Cortex of kidney (tissue), 1 donor: ENCODE data around the gene FRMD5.

Experiments used
- DNase-seq: peaks from one replicate; lab custom pipeline; 2025; lab: John Stamatoyannopoulos, UW

FRMD5 gene

DNA sequence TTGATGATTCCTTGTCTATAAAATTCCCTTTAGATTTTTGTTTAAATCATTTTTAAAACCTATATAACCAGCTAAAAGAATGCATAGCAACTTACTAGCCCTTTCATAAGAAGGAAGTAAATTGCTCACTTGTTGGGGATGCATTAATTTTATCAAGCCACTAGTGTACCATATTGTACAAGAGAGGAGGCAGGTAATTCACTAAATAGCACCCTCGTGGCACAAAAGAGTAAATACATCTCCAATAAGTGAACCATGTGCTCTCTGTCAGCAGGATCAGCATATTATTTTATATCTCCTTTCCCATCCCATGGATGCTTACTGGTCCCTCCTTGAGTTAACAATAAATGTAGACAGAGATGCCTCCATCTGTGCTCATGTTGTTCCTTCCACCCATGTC lies 34.3 kb downstream of the FRMD5 start:
- no peak for DNase-seq

DNA sequence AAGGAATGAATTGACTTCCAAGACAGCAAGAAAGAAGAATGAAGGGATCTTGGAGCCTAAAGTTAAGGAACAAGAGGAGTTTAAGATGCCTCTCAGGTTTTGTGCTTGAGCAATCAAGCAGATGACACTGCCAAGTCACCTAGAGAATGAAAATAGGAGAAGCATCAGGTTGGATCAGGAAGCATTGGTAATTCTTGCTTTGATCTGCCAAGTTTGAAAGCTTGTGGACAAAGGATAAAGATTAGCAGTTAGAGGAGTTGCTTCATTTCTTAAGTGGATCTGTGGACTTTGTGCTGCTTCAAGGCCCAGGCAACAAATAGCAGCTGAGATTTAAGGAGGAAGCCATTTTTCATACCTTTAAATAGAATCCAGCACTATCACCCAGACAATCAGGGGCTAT lies 35.6 kb downstream of the FRMD5 start:
- DNase-seq: no peak

DNA sequence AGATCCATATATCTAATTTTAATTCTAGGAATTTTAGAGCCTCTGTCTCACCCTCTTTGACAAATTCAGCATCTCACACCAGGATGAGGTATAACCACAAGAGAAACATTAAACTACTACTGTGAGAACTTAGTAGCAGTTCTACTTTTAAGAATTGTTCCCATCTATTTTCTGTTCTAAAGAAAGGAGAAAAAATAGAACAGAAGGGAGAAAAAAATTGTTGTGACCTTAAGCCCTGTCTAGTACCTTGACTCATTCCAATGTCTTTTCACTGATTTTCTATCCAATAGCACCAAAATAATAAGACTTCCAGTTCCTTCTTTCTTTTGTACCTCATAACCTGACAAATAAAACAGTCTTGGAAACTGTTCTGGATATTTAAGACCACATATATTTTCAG lies 37.0 kb downstream of the FRMD5 start:
- DNase-seq: no peak

DNA sequence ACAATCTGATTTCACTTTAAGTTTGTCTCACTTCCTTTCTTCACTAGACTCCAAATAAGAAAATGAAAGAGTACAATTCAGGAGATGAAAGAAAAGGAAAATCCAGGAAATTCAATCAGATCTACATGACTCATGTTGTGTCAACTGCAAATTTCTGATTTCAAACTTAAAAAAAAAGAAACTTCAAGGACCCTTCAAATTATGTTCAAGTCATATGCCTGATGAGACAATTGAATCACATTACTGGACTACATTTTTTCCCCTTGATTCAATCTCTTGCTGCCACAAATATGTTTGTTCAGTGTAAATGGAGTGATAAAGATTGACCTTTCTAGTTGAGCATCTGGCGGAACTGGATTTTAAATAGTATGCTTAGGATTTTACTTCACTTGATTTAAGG lies 37.4 kb downstream of the FRMD5 start:
- no peak for DNase-seq

DNA sequence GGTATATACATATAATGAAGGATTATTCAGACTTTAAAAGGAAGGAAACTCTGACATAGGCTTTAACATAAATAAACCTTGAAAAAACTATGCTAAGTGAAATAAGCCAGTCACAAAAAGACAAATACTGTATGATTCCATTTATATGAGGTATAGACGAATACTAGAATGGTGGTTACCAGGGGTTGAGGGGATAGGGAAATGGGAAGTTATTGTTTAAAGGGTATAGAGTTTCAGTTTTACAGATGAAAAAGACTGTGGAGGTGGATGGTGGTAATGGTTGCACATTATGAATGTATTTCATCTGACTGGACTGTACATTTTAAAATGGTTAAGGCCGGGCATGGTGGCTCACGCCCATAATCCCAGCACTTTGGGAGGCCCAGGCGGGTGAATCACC lies 41.7 kb downstream of the FRMD5 start:
- no peak for DNase-seq

DNA sequence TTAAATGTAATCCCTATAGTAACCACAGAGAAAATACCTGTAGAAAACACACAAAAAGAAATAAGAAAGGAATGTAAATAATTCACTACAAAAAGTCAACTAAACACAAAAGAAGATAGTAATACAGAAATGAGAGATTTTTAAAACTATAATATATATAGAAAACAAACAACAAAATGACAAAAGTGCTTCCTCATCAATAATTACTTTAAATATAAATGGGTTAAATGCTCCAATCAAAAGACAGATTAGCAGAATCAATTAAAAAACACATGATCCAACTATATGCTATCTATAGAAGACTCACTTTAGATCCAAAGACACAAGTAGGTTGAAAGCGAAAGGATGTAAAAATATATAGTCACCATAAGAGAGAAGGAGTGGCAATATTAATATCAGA lies 45.8 kb downstream of the FRMD5 start:
- DNase-seq: no peak

DNA sequence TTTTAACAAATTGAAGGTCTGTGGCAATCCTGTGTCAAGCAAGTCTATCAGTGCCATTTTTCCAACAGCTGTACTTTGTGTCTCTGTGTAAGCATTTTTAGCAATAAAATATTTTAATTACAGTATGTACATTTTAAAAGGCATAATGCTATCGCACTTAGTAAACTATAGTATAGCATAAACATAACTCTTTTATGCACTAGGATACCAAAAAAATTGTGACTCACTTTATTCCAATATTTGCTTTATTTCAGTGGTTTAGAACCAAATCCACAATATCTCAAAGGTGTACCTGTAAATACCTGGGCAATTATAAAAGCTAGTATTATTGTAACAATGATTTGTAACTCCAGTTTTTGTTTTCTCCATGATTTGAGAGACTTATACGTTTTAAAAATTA lies 46.5 kb downstream of the FRMD5 start:
- DNase-seq: no peak

DNA sequence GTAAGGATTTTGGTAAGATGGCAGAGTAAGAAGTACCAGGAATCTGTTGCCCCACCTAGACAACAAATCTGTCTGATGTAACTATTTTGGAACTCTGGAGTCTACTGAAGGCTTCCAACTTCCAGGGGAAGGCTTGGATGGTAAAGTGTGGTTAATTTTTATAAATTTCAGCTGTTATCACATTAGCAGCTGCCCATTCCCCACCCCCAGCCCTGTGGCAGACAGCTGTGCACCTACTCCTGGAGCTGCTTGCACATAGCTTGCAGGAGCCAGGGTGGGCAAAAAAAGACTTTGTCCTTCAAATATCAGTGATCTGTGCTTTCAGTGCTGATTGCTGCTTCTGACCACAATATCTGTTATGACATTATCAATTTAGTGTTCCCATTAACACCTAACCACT lies 47.4 kb downstream of the FRMD5 start:
- no peak for DNase-seq

DNA sequence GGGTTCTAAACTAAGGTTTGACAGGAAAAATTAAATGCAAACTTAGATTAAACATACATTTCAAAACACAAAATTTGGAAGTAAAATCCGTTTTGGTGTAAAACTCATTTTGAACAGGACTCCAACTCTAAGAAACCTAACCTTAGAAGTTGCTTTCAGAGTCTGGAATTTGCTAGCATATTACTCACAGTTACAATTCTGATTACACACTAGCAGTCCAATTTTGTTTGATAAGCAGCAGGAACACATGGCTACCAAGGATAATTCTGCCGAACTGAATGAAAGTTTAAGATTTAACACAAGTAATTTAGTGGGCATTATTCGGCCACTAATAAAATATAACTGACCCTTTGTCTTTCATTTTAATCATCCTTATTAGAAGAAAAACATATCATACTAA lies 49.6 kb downstream of the FRMD5 start:
- DNase-seq: no peak

DNA sequence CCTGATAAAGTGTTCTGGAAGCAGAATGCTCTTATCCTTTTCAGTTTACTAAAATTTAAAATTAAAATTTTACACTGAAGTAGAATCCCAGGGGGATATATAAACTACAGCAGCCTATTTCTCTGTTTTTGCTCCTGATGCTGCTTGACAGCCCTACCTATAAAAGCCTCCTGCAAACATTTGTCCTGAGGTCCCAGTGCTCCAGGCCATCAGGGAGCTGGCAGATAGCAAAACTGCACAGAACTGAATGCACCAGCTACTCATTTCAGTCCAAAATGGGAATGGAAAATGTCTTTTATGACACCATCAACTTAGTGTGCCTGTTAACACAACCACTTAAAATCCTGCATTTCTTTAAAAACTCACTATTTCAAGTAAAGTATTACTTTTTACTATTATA lies 50.1 kb downstream of the FRMD5 start:
- DNase-seq: no peak

DNA sequence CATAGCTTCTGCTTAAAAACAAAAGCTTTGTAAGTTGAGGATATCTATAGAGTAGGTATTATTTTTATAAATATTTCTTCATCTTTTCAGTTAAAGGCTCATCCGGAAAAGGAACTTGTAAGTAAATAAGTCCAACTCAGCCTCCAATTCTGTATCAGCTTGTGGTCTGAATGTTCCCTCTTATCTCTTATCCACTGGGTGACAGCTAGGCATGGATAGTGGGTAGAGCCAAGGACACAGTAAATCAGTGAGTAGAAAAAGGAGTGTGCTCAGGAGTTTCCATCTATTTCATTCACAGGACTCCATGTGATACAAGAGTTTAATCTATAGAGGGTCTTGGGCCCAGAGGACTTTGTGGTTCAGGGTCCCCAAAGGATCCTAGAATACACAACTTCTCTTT lies 50.9 kb downstream of the FRMD5 start:
- DNase-seq: no peak

DNA sequence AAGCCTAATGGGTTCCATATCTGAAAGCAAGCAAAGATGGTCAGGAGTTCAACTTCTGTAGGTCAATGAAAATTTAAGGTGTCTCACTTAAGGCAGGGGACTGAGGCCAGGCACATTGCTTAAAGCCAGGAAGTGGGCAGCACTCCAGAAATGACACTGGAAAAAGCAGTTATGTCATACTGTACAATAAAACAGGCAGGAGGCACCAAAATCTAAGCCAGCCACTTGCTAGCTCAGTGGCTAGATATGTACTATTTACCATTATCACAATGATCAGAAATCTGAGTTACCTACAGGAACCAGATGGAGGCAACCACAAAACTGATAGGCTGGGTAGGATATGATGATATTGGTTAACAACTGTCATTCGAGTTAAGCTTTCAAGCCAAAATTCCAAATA lies 57.3 kb downstream of the FRMD5 start:
- DNase-seq: no peak

DNA sequence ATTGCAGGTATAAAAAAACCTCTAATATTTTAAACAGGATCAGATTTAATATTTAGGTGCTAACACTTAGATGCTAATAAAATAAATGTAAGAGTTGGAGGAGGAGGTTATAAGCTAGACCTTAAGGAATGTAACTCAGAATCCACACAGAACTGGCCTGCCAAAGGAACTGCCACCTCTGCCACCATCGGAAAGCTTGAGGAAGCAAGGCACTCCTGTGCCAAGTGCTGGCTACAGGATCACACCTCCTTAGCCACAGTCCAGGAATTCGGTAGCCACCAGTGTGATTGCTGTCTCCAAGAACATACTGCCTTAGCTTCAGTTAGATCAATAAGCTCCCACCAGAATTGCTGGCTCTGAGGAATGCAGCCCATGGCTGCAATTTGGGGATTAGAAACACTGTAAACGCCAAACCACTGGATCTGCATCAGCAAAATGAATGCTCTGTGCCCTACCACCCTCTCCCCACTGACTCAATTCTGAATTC lies 58.0 kb downstream of the FRMD5 start:
- no peak for DNase-seq

DNA sequence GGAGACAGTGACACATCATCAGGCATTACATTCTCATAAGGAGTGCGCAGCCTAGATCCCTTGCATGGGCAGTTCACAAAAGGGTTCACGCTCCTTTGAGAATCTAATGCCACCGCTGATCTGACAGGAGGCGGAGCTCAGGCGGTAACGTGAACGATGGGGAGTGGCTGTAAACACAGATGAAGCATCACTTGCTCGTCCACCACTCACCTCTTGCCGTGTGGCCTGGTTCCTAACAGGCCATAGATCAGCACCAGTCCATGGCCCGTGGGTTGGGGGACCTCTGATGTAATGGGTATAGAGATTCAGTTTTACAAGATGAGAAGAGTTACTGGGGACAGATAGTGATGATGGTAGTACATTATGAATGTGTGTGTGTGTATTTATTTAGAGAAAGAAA lies 63.0 kb downstream of the FRMD5 start:
- DNase-seq: no peak

DNA sequence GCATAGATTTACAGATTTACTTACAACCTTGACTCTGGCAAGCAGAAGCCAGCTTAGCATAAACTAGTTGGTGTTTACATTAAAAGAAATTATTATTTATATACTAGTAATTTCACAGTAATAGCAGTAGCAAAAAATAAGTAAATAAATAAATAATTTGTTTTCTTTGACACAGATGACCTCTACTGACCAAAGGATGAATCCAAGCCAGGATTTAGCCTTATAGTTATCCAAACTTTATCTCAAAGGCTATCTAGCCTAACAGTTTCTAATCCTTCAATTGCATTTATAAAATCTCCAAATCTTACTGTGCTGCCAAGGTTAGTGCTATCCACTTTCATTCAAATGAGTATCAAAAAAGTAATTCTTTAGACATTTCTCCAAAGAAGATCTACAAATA lies 64.3 kb downstream of the FRMD5 start:
- DNase-seq: no peak

DNA sequence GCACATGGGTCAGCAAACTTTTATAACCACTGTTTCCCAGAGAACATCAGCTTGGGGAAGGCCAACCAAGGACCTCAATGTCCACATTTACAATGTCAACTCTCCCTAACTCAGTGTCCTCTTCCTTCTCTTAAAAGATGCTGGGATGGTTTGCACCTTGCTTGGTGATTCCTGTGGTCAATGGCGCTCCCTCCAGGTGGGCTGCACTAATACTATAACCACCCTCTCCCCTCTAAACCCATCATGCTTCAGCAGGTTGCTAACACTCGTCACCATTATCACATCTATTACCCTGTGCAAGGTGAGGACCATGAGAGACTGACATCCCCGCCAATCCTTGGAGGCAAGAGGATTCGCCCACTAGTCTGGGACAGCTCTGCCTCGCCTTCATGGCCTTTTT lies 65.2 kb downstream of the FRMD5 start:
- DNase-seq: no peak

DNA sequence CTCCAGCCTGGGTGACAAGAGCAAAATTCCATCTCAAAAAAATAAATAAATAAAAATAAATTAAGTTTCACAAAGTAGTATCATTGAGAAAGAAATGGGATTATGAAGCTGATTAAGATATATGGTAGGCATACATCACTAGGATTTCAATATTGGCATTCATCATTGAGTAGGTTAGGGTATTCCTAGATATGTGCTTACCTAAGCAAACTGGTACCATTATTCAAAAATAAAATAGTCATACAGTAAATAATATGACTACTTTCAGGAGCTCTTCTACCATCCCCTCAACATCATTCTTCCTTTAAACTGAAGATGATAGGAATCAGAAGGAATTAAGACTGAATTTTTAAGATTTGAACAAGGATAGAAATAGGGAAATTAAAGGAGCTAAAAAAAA lies 66.6 kb downstream of the FRMD5 start:
- no peak for DNase-seq

DNA sequence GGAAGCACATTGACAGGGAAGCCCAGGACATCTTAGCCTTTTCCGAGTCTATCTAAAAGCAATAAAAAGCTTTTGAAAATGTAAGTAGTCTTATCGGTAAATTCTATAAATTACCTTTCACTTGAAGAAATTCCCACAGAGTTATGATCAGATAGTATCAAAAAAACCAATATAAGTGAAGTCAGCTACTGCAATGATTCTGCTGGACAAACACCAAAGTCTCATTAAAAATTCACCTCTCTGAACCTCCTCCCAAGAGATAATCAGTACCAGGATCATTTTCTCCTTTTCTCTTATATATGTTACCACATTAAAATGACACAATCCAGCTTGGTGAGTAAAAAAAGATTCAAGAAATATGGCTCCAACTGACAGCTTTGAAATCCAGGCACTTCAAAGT lies 69.2 kb downstream of the FRMD5 start:
- DNase-seq: no peak

DNA sequence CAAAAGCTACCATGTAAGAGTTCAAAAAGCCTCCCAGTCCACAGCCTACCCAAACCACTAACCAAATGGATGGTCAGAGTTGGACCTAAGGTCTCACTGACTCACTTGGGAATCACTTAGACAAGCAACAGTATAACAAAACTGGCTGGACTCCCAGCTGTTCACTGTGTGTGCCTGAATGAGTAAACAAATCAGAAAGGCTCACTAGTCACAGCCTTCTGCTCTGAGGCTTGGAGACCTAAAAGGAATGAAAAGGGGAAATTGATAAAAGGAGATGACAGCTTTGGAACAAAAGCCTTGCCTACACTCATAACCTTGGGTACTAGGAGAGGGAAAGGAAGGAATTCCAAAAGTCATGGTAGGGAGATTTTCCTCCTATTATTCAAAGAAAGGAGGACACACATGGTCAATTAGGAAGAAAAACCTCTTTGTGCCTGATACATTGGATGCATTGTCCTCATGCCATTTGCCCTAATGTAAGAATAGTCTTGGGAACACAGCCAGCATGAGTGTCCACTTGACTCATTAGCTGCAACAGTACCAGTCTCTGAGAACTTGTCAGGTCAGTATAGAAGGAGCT lies 92.3 kb downstream of the FRMD5 start:
- DNase-seq: no peak

DNA sequence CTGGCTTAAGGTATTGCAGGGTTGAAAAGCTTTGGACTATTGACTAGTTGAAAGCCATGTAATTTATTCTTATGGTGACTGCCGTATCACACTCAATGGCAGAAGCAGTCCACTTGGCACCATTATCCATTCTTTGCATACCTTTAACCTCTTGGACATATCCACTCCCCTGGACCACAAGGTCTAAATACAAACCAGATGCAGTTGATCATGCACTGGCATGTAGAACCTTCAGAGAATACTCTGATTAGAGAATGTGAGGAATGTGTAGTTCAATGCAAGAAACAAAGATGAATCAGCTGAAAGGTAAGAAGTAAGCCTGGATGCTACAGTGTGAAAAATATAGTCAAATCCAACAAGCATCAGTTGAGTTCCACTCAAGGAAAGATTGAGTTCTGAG lies 93.1 kb downstream of the FRMD5 start:
- DNase-seq: no peak

DNA sequence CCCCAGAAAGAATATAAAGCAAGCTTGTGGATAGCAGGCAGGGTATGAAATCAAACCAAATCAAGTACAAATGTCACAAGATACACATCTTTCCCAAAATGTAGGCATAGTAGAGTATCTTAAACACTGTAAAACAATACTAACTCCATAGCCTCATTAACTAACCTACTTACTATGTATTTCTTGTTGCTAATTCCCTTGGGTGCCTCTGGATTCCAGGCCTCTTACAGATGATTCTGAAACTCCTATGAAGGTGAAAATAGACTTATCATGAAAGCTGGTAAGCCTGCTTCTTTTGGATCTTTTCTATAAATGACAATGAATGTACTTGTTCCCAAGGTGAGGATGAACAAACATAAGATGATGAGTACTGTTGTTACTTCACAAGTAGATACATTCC lies 93.8 kb downstream of the FRMD5 start:
- DNase-seq: no peak

DNA sequence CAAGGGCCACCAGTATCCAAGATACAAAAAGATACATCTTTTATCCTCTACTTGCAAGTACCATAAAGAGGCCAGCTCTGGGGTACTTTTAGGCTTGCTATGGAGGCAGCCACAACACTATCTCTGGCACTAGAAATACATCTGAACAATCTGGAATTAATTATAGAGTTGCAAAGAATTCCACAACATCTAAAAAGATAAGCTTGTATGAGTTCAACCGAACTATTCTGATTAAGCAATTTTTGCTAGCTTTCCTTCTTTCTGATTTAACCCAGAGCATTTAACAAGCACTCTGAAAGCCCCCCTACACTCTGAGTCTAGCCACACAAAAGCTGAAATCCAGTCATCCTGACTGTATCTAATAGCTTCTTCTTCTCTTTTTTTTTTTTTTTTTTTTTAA lies 95.4 kb downstream of the FRMD5 start:
- DNase-seq: no peak

DNA sequence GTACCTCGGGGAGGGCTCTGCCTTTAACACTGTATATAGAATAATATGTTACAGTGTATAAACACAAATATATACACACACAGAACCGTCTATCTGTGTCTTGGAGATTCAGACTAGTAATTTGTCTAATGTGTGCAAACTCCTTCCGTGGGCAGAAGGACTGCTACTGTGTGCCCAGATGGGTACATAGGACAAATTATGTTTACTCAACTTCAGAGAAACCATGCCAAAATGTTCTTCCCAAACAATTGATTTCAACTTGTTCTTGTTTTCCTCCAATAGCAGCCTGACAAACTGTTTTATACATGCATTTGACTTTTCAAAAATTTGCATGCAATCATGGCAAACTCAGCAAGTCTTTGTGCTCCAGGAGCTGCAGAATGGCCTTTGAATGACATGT lies 97.5 kb downstream of the FRMD5 start:
- DNase-seq: no peak

DNA sequence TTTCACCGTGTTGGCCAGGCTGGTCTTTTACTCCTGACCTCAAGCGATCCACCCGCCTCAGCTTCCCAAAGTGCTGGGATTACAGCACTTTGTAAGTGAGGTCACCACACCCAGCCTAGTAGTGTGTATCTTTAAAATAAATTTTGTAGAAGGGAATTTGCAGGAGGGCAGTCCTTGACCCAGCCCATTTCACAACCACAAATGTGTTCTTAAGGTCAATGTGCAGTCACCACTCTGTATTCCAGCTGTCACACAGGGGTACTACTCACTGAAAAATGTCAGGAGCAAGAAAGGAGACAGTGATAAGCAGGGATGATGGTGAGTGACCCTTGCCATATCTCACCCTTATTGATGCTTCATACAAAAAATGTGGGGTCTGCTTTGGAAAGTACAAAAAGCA lies 98.5 kb downstream of the FRMD5 start:
- DNase-seq: no peak

DNA sequence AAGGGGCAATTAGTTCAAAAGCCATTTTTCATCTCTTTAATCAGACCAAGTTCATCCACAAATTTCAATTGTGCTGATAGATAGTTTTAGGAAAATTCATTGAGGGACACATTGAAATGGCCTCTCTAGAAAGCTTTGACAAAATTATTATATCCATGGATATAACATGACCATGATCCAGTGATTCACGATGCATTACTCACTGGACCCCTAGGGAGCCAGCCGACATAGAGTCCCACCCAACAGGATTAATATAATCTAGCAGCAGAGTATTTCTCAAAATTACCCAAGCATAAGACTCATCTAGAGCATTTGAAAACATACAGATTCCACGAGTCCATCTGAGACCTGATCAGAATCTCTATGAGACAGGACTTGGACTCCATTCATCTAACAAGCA lies 100.3 kb downstream of the FRMD5 start:
- DNase-seq: no peak
